Measurements from ENCODE around the gene COL23A1.

COL23A1 gene

DNA sequence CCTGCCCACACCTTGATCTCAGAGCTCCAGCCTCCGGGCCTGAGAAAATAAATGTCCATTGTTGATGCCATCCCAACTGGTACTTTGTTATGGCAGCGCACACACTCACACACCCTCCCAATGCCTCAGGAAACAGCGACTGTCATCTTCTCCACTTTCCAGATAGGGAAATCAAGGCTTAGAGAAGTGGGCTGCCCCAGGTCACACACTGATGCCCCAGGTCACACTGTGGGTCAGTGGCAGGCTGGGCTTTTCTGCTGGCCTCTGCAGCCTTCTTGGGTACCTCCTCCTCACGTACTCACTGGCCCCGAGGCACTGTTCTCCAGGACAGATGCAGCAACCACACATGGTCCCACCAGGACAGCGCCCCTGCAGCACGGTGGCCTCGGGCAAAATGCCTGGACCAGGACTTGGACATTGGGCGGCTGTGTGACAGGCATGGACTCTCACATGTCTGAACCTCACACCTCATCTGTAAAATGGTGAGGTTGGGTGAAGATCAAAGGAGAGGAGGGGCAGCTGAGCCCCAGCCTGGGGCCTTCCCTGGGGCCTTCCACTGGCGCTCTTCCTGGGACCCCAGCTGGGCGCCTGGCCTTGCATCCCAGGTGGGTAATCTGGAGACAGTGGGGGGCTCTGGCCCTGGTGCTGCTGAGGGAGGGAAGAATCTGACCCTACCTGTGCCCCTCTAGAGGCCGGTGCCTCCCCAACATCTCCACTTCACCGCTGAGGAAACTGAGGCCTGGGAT lies 156.0 kb downstream of the COL23A1 start:
- H3K4me3 ChIP-seq (ENCODE audit: low read depth, low read length), result no peak overlapping the region
- TF ChIP-seq, protein P1, sequence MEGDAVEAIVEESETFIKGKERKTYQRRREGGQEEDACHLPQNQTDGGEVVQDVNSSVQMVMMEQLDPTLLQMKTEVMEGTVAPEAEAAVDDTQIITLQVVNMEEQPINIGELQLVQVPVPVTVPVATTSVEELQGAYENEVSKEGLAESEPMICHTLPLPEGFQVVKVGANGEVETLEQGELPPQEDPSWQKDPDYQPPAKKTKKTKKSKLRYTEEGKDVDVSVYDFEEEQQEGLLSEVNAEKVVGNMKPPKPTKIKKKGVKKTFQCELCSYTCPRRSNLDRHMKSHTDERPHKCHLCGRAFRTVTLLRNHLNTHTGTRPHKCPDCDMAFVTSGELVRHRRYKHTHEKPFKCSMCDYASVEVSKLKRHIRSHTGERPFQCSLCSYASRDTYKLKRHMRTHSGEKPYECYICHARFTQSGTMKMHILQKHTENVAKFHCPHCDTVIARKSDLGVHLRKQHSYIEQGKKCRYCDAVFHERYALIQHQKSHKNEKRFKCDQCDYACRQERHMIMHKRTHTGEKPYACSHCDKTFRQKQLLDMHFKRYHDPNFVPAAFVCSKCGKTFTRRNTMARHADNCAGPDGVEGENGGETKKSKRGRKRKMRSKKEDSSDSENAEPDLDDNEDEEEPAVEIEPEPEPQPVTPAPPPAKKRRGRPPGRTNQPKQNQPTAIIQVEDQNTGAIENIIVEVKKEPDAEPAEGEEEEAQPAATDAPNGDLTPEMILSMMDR (conservative IDR thresholded peaks at IDR 0.05; ENCODE audit: low read depth, low read length), result no peak
- no peak for DNase-seq (ENCODE audit: low read depth)

DNA sequence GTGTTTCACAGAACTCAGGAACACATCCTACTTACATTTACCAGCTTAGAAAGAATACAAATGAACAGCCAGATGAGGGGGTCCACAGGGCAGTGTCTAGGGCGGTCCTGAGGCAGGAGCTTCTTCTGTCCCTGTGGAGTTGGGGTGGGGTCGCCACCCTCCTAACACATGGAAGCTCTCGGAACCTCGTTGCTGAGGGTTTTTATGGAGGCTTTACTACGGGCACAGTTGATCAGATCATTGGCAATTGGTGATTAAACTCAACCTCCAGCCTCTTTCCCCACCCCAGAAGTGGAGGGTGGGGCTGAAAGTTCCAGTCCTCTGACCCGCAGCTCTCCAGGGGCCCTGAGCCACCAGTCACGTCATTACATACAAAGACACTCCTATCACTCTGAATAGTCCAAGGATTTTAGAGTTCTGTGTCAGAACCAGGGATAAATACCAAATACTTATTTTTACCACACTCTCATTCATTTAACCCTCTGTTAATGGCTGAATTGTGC lies 156.9 kb downstream of the COL23A1 start:
- no peak for DNase-seq (ENCODE audit: low read depth)
- H3K4me3 ChIP-seq (ENCODE audit: low read depth, low read length), result no peak overlapping the region
- TF ChIP-seq, protein P1 (conservative IDR thresholded peaks at IDR 0.05; ENCODE audit: low read depth, low read length), result no peak

DNA sequence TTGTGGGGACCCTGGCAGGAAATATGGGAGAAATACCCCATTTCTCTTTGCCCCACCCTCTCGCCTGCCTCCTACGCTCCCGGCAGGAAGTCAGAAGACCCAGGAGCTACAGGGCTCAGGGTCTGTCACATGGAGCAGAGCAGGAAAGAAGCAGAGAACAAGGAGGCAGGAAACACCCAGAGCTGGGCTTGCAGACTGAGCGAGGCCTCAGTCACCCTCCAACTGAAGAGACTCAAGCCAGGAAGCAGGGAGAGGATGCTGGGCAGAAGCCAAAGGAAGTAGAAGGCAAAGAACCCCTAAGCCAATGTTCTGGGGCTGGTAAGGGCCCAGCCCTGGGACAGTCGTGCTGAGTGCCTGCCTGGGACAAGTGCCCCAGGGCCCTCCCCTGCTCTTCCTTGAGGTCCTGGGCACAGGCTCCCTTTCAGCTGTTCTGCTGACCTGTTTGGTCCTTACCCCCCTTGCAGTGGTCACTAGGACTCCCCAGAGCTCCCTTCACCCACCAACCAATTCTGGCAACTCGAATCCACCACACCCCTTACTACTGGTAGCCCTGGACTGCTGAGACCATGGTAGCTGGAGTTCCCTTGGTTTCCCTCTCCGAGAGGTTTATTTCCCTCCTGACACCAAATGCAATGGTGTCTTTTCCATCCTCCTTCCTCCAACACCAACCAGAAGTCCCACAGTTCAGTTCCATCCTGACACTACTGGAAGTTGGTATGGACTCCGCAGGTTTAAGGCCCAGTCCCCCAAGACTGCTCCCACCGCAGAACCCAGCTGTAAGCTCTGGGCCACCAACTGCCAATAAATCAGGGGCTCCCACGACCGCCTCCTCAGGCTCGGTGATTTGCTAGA lies 157.5 kb downstream of the COL23A1 start:
- TF ChIP-seq, protein P1 (conservative IDR thresholded peaks at IDR 0.05; ENCODE audit: low read depth, low read length), result no peak
- no peak overlapping the region for H3K4me3 ChIP-seq (ENCODE audit: low read depth, low read length)
- no peak for DNase-seq (ENCODE audit: low read depth)

DNA sequence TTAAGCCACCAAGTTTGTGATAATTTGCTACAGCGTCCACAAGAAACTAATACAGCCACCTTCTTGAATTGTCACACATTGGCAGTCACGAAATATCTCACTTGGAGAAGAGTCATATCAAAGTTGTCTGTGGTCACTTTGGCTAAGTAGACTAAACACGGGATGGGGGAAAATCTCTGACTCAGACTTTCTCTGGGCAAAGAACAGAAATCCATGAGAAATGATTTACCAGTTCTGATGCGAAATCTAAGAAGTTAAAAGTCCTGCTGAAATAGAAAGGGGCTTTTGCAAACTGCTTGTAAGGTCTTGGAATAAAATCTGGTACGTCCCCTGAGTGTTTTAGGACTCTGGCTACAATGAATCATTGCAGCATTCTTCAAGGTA lies 158.4 kb downstream of the COL23A1 start:
- no peak for DNase-seq (ENCODE audit: low read depth)
- TF ChIP-seq, protein P1 (conservative IDR thresholded peaks at IDR 0.05; ENCODE audit: low read depth, low read length), result no peak
- no peak overlapping the region for H3K4me3 ChIP-seq (ENCODE audit: low read depth, low read length)

DNA sequence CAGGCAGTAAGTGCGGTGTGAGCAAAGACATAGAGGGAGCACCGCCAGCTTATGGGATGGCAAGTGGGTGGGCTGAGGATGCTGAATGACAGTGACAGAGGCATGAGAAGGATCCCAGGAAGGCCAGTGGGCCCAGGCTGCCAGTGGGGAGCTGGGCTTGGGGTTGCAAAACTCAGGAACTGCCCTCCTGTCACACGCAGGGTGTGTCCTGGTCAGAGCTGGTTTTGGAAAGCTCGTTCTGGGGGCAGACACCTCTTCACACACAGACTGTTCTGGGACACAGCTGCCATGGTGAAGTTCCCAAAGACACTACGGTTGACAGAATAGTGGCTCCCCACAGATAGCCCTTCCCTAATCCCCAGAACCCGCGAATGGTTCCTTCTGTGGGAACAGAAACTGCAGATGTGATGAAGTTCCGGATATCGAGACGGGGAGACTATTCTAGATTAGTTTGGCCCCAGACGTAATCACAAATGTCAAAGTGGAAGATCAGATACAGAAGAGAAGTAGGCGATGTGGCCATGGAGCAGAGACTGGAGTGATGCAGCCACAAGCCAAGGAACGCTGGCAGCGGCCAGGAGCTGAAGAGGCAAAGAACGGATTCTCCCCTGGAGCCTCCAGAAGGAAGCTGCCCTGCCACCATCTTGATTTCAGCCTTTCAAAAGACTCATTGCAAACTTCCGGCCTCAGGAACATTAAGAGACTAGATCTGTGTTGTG lies 159.0 kb downstream of the COL23A1 start:
- no peak for DNase-seq (ENCODE audit: low read depth)
- TF ChIP-seq, protein P1 (conservative IDR thresholded peaks at IDR 0.05; ENCODE audit: low read depth, low read length), result no peak

DNA sequence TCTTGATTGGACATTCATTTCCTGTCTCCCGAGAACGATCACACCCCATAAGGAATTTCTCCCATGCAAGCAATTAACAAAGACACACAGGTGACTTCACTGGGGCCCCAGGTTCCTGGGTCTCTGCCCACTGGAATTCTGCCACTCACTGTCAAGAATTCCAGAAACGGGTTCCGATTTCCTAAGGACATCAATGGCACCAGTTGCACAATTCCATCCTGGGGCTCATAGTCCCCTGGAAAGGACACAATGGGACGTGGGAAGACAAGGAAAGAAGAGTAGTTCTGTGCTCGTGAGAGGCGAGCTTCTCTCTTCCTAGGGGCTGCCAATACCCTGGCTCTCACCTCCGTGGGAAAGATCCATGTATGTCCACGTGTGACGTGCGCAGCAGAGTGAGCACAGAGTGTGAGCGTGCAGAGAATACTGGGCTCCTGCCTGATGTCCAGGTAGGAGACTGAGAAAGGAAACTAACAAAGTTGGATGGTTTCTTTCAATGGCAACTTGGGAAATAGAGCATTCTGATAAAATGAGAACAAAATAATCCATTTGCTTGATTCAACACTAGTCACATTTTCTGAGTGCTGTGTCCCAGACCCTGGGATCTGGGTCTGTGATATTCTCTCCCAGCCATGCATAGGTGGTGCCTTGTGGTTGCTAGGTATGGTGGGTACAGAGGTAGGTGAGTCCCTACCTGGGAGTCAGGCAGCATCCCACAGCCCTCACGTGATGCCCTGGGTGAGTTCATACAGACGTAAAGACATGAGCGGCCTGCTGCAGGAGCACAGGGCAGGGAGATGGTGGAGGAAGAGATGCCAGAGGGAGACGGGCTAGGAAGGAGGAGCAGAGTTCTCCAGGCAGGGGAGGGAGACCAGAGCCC lies 159.8 kb downstream of the COL23A1 start:
- TF ChIP-seq, protein P1 (conservative IDR thresholded peaks at IDR 0.05; ENCODE audit: low read depth, low read length), result no peak
- H3K4me3 ChIP-seq (ENCODE audit: low read depth, low read length), result no peak overlapping the region
- no peak for DNase-seq (ENCODE audit: low read depth)

More for the DNA sequence above, 159.0 kb downstream of the COL23A1 start:
- H3K4me3 ChIP-seq (ENCODE audit: low read depth, low read length), result no peak overlapping the region
